HG03196 (cell line): Measurements from ENCODE around the gene UBAC2.
"Not testable (repeated sequence)": the region's sequence is repeated elsewhere in the genome, so short reads cannot be mapped to it uniquely, and the experiment has no call there.

Experiments
- ATAC-seq: cut with Tn5 transposase; IDR thresholded peaks from one replicate; pipeline ENCODE4 v1.9.1; 2021; ENCODE audit not compliant: unreplicated experiment

Gene UBAC2

DNA sequence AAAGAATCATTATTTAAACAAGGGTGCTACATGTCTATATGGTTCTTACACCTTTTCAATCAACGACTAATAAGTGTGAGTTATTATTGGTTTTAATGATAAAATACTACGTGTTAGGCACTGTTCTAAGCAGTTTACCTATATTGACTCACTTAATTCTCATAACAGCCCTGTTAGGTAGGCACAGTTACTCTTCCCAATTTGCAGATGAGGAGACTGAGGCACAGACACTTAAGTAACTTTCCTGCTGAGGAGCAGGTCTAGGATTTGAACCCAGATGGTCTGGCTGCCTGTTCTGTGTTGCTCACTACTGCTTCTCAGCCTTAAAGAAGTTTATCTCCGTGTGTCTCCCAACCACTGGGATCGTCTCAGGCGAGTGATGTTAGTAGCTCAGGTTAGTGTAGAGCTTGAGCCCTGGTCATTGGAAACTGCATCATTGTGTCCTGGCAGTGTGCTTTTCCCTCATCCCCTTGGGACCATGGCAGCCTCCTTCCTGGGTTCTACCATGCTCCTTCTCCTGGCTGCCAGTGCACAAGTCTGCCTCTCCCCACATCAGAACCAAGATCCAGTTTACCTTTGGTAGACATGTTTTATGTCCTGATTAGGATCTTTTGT, 10.9 kb downstream of the UBAC2 start:
- no peak for ATAC-seq

DNA sequence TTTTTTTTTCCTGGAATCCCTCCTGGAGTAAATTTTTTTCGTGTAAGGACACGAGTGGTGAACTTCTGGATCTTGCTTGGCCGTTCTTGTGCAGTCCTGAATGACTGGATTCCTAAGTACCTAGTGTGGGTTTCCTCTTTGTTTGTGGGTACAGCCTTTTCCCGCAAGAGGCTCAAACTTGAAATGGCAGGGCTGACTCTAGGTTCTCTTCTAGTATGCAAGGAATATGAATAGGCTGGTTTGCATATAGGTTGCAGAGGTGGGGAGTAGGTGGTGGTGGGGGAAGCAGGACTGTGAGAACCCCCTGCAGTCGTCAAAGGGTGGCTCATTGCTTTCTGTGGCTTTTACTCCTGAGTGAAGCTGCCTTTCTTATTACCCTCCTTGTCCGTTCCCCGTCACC, 13.6 kb downstream of the UBAC2 start:
- ATAC-seq = peak; percentile 71

DNA sequence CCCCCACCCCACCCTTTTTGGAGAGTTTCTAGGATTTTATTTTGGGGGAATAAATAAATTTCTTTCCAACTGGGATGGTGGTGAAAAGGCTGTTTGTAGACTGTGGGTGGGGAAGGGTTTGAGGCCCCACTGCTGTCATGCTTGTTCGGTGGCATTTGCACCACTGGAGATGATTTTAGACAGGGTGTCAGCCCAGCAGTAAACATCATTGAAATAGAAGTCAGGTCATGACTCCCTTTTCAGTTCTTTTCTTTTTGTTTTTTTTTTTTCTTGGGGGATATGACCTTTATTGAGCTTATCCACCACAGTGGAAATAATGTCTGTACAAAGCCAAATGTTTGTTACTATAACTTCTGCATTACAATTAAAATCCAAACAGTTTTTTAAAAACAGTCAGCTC, 14.1 kb downstream of the UBAC2 start:
- no peak for ATAC-seq

GRCh38 chr13:99215184-99215830, 14.7 kb downstream of the UBAC2 start:
- no peak for ATAC-seq

- no peak for ATAC-seq
These were observed 16.9 kb downstream of the UBAC2 start for GRCh38 chr13:99217461-99218110.

- no peak for ATAC-seq
These were observed 17.5 kb downstream of the UBAC2 start for GRCh38 chr13:99218126-99218525.

GRCh38 chr13:99218545-99218944, 17.9 kb downstream of the UBAC2 start:
- ATAC-seq = no peak

- ATAC-seq = no peak
These were observed 18.3 kb downstream of the UBAC2 start for GRCh38 chr13:99218969-99219368.

DNA sequence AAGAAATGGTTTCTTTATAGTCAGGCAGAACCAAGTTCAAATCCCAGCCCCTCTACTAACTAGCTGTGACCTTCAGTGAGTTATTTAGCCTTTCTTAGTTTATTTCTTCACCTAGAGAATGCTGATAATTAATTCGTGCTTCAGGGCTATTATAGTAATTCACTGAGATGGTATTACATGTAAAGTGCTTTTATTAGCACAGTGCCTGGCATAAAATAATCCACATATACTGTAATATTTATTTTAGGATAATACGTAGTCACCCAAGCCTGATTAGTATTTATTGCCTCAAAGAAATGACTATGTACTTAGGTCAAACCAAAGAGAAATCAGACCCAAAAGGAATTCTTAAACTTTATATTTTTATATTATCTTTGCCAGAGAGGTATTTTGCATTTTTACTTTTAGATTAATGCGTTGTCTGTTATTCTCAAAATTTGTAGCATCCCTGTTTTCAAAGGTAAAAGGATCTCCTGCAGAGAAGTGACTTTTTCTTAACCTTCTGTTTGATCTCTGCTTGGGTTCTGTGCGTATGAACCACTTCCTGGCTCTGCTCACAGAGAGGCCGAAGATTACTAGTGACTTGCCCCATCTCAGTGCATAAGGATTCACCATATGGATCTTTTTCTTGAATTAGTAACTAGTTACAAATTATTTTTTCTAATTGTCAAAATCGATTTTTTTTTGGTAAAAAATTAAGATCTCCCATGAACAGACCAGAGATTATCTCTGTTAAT, 19.7 kb downstream of the UBAC2 start:
- ATAC-seq = no peak

- ATAC-seq = no peak
These were observed 21.0 kb downstream of the UBAC2 start for GRCh38 chr13:99221567-99222239.

DNA sequence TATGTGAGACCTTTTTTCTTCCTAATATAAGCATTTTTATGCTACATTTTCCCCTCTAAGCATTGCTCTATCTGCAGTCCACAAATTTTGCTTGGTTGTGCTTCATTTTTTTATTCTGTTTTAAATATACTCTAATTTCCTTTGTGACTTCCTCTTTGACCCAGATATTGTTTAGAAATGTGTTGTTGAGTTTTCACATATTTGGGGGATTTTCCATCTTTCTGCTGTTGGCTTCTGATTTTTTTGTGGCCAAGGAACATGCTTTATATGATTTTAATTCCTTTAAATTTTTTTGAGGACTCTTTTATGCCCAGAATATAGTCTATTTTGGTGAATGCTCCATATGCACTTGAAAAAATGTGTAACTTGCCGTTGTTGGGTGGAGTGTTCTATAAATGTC, 22.9 kb downstream of the UBAC2 start:
- ATAC-seq = no peak

- ATAC-seq = no peak
These were observed 23.4 kb downstream of the UBAC2 start for GRCh38 chr13:99224021-99224420.

- ATAC-seq = no peak
These were observed 24.4 kb downstream of the UBAC2 start for GRCh38 chr13:99225078-99225477.

- ATAC-seq = no peak
These were observed 25.9 kb downstream of the UBAC2 start for GRCh38 chr13:99226513-99226912.

- no peak for ATAC-seq
These were observed 26.8 kb downstream of the UBAC2 start for GRCh38 chr13:99227331-99227900.

DNA sequence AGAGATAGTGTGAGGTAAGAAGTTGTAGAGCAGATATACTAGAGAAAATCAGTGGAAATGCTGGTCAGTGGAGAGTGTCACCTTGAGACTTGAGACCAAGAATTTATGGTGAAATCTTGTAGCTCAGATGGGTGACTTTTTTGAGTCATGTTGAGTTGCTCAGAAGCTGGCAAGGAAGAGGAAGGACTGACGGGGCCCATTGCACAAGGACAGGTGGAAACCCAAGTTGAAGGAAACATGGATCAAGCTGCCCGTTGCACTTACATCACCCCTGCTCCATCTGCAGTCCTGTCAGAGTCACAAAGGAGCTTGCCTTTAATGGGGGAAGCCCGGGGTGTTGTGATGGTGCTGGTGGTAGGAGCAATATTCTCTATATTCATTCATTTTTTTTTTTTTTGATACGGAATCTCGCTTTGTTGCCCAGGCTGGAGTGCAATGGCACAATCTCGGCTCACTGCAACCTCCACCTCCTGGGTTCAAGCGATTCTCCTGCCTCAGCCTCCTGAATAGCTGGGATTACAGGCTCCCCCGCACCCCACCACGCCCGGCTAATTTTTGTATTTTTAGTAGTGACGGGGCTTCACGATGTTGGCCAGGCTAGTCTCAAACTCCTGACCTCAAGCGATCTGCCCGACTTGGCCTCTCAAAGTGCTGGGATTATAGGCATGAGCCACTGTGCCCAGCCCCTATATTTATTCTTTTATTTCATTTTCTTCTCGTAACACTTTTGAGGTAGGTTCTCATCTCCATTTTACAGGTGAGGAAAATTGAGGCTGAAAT, 27.4 kb downstream of the UBAC2 start:
- no peak for ATAC-seq

GRCh38 chr13:99228737-99229691, 28.4 kb downstream of the UBAC2 start:
- peak; percentile 83 for ATAC-seq

DNA sequence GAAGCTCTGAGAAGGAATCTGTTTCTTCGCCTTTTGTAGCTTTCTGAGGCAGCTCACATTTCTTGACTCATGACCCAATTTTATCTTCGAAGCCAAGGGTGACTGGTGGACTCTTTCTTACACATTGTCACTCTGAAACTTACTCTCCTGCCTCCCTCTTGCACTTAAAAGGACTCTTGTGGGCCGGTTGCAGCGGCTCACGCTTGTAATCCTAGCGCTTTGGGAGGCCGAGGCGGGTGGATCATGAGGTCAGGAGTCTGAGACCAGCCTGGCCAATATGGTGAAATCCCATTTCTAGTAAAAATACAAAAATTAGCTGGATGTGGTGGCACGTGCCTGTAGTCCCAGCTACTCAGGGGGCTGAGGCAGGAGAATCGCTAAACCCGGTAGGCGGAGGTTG, 29.9 kb downstream of the UBAC2 start:
- ATAC-seq = not testable (repeated sequence)

GRCh38 chr13:99230991-99231390, 30.3 kb downstream of the UBAC2 start:
- ATAC-seq = no peak
